ENCODE results near the gene C7orf57.

DNA sequence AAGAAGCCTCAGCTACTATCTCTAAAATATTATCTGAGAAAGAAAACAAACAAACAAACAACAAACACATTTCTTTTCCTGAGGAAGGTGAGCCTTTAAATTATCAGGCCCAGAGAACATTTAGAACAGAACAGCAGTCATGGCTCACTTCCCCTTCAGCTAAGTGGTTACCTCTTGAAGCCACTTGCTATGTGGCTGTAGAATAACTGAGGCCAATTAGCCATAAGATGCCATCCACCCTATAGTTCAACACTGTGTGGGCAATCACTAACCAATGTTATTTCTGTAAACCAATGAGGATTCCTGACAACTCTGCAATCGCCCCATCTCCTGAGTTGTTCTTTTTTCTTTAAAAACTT lies 50.1 kb downstream of the C7orf57 start:
- TF ChIP-seq, protein P1, sequence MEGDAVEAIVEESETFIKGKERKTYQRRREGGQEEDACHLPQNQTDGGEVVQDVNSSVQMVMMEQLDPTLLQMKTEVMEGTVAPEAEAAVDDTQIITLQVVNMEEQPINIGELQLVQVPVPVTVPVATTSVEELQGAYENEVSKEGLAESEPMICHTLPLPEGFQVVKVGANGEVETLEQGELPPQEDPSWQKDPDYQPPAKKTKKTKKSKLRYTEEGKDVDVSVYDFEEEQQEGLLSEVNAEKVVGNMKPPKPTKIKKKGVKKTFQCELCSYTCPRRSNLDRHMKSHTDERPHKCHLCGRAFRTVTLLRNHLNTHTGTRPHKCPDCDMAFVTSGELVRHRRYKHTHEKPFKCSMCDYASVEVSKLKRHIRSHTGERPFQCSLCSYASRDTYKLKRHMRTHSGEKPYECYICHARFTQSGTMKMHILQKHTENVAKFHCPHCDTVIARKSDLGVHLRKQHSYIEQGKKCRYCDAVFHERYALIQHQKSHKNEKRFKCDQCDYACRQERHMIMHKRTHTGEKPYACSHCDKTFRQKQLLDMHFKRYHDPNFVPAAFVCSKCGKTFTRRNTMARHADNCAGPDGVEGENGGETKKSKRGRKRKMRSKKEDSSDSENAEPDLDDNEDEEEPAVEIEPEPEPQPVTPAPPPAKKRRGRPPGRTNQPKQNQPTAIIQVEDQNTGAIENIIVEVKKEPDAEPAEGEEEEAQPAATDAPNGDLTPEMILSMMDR (IDR thresholded peaks at IDR 0.05; ENCODE audit: low read length) = no peak
- TF ChIP-seq EZH2 (optimal IDR thresholded peaks at IDR 0.05; ENCODE audit: low read depth, low read length) = no peak
- no peak for TF ChIP-seq EZH2phosphoT487 (IDR thresholded peaks at IDR 0.05; ENCODE audit: low read length)
